Upper lobe of left lung (tissue), 6 donors: ENCODE data around the gene RBM28. TPM values are rescaled to one million over a fixed set of nuclear protein-coding genes. Genes with fewer than 3 reads are reported as not detected.

Experiments
- ATAC-seq, 2 donors: fragments of 200-7000 bp; cut with Tn5 transposase; one replicate each; pipeline ENCODE4 v1.9.1; 2022; ENCODE audit warnings: mild to moderate bottlenecking in 2 of 2, moderate library complexity in 2 of 2; ENCODE audit not compliant: low FRiP score in 2 of 2
- DNase-seq, 2 donors: peaks; one replicate each; pipeline ENCODE4 v3.0.0-alpha.2; 2019 to 2020
- H3K27ac ChIP-seq, 4 donors: fragments of 200-600 bp; sonication (generic); one replicate each; pipeline ENCODE4 v1.5.1; 2016 to 2019
- H3K27me3 ChIP-seq, 4 donors: fragments of 200-600 bp; sonication (generic); one replicate each; pipeline ENCODE4 v1.5.1; 2017 to 2019
- H3K36me3 ChIP-seq, 4 donors: fragments of 200-600 bp; sonication (generic); one replicate each; pipeline ENCODE4 v1.5.1; 2016 to 2019
- H3K4me1 ChIP-seq, 4 donors: fragments of 200-600 bp; sonication (generic); one replicate each; pipeline ENCODE4 v1.5.1; 2018 to 2019
- H3K4me3 ChIP-seq, 4 donors: fragments of 200-600 bp; sonication (generic); one replicate each; pipeline ENCODE4 v1.5.1; 2017 to 2019; ENCODE audit warnings: mild to moderate bottlenecking in 2 of 4, moderate library complexity in 1 of 4
- H3K9me3 ChIP-seq, 4 donors: fragments of 200-600 bp; sonication (generic); one replicate each; pipeline ENCODE4 v1.5.1; 2018 to 2019
- EP300 ChIP-seq, 4 donors: sonication (generic); formaldehyde crosslinking; IDR thresholded peaks; one replicate each; pipeline ENCODE4 v1.5.1; 2017; ENCODE audit warnings: antibody characterized with exemption in 4 of 4, control low read depth in 2 of 4
- POLR2A ChIP-seq, 4 donors: fragments of 450-650 bp; IDR thresholded peaks; one replicate each; pipeline ENCODE4 v1.5.1; 2016 to 2017; ENCODE audit warnings: antibody characterized with exemption in 4 of 4, mild to moderate bottlenecking in 2 of 4
- POLR2AphosphoS5 ChIP-seq, 2 donors: sonication (generic); formaldehyde crosslinking; IDR thresholded peaks; one replicate each; pipeline ENCODE4 v1.5.1; 2017; ENCODE audit warnings: antibody characterized with exemption in 2 of 2
- WGBS, 2 donors: methylation state at CpG; one replicate each; pipeline ENCODE4 v1.1.5; 2017 to 2018; 5-methylcytosine and 5-hydroxymethylcytosine counted together
- total RNA-seq, 6 donors: library from RNA; depleted of rRNA in 4 of 6; stranded (reverse); fragments of >200 nt in 4 of 6; gene quantifications; one replicate each; pipeline versions ENCODE4 v1.1.0 to v1.2.1, GENCODE V29; 2016 to 2021
- TF ChIP-seq, protein P1 (sequence below), 6 experiments: fragments of 450-650 bp in 4 of 6; fragments of 200-600 bp in 2 of 6; sonication (generic) in 2 of 6; IDR thresholded peaks; one replicate each; pipeline ENCODE4 v1.5.1; 2016 to 2019; ENCODE audit warnings: antibody characterized with exemption in 6 of 6
- donor health status: DM: no; HTN: no; CAD: no; lungs with moderate emphysema.
- donor health status: DM: no; HTN: yes; CAD: no; lungs with severe emphysema.

RBM28 gene
- total RNA-seq, 6 donors from 2014 or later = 20.1 to 108 (median 29.4) TPM

DNA sequence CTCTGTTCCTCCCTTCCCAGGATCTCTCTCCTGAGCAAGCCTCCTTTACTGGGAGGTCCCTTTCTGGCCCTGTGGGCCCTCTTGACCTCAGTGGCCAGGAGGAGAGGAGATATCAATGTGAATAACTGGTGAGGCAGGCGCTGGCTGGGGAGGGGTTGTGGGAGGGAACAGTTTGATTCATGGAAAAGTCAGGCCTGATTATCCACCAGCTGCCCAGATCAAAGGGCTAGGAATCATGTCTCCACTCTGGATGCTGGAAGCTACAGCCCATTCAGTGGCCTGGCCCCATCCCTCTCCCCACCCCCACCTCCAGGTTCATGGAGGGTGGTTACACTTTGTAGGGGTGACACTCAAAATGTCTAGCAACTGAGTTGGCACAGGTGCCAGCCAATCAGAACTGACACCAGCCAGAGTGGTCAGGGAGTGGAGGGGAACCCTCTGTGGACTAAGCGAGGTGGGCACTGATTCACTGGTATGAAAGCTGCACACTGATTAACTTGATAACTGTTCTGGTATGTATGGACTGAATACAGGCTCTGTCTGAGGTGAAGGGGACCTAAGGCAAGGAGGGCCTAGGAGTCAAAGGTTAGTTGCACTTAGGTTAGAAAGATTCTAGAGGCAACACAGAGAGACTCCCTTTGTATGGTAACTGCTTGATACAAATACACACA lies 13.0 kb upstream of the RBM28 start:
- TF ChIP-seq POLR2AphosphoS5 (IDR thresholded peaks at IDR 0.05) = no peak
- TF ChIP-seq, protein P1, sequence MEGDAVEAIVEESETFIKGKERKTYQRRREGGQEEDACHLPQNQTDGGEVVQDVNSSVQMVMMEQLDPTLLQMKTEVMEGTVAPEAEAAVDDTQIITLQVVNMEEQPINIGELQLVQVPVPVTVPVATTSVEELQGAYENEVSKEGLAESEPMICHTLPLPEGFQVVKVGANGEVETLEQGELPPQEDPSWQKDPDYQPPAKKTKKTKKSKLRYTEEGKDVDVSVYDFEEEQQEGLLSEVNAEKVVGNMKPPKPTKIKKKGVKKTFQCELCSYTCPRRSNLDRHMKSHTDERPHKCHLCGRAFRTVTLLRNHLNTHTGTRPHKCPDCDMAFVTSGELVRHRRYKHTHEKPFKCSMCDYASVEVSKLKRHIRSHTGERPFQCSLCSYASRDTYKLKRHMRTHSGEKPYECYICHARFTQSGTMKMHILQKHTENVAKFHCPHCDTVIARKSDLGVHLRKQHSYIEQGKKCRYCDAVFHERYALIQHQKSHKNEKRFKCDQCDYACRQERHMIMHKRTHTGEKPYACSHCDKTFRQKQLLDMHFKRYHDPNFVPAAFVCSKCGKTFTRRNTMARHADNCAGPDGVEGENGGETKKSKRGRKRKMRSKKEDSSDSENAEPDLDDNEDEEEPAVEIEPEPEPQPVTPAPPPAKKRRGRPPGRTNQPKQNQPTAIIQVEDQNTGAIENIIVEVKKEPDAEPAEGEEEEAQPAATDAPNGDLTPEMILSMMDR (IDR thresholded peaks at IDR 0.05) = no peak
- no peak for TF ChIP-seq EP300 (IDR thresholded peaks at IDR 0.05)
- 90 to 92% methylated on average over 2 of the region's 2 CpGs for WGBS, 2 donors
- Histone ChIP-seq H3K27ac (no peak overlapping the region), H3K27me3 (peaks cover 0 to 14% (median 7%) of the 10 kb centered on the region in 4 donors), H3K4me1 (peaks cover 17 to 25% (median 22%) of the 10 kb centered on the region in 4 donors), H3K4me3 (no peak overlapping the region), H3K36me3 (no peaks in the 10 kb centered on the region), H3K9me3 (no peaks in the 10 kb centered on the region)
- DNase-seq (no peak), ATAC-seq (no peak)

DNA sequence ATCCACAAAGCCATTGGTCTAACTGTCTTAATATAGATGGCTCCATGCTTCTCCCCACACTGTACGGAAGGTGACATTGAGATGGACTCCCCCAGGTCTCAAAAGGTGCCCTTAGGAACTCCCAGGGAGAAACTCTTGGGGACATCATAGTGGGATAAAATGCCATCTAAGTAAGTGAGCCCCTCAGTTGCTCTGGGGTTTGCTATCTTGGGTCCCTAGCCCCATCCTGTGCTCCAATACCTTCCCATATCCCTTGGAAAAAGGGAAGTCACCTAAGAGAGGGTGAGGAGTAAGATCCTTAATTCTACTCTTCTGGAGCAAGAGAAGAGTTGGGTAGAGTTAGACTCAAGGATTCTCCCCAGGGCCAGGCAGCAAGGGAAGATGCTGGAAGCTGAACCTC lies 9.9 kb upstream of the RBM28 start:
- Histone ChIP-seq H3K36me3 (no peaks in the 10 kb centered on the region), H3K9me3 (no peaks in the 10 kb centered on the region), H3K4me3 (no peak overlapping the region), H3K27ac (no peak overlapping the region), H3K4me1 (peaks cover 10 to 17% (median 12%) of the 10 kb centered on the region in 4 donors), H3K27me3 (peaks cover 0 to 19% (median 10%) of the 10 kb centered on the region in 4 donors)
- TF ChIP-seq, protein P1 (IDR thresholded peaks at IDR 0.05) = no peak
- TF ChIP-seq POLR2AphosphoS5 (IDR thresholded peaks at IDR 0.05) = no peak
- no peak for TF ChIP-seq POLR2A (IDR thresholded peaks at IDR 0.05)
- TF ChIP-seq EP300 (IDR thresholded peaks at IDR 0.05) = no peak
- WGBS, 2 donors = 75 to 85% methylated on average over 1 of the region's 1 CpG
- ATAC-seq = no peak
- DNase-seq = no peak

DNA sequence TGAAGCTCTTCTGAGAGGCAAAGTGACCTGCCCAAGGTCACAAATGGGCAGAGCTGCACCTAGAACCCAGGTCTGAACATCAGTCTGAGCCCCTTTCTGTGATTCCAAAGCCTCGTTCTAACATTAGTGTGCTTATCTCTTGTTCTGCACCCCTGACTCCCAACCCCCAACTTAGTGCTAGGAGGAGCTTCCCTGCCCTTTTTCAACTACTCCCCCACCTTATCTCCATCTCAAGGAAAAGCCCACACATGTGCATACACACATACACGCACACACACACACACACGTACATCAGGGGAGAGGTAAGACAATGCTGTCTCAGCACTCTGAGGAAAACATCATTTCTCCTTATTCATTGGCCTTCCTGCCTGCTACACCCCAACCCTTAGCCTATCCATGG lies 9.5 kb upstream of the RBM28 start:
- Histone ChIP-seq H3K36me3 (no peaks in the 10 kb centered on the region), H3K4me3 (no peak overlapping the region), H3K4me1 (peaks cover 10 to 17% (median 12%) of the 10 kb centered on the region in 4 donors), H3K9me3 (no peaks in the 10 kb centered on the region), H3K27ac (no peak overlapping the region), H3K27me3 (peaks cover 0 to 19% (median 10%) of the 10 kb centered on the region in 4 donors)
- ATAC-seq = no peak
- TF ChIP-seq POLR2AphosphoS5 (IDR thresholded peaks at IDR 0.05) (no peak), EP300 (IDR thresholded peaks at IDR 0.05) (no peak)
- TF ChIP-seq, protein P1 (IDR thresholded peaks at IDR 0.05) = no peak
- no peak for DNase-seq
- 67 to 71% methylated on average over 3 of the region's 3 CpGs for WGBS, 2 donors

DNA sequence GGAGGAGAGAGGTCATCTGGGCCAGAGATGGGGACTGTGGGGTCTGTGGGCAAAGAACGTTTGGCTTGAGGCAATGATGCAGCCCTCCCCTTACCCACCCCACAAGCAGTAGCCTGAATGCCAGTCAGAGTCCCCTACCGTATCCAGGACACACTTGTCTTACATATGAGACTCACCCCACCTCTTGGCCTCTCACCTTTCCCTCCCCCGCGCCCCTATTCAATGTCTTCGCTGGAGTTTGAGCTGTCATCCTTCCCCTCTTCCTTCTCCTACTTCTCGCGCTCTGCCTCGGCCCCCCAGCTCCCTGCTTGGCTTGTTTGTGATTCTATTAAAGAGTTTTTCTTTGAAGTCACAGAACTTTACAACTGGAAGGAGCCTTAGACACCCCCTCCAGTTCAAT lies 8.9 kb upstream of the RBM28 start:
- WGBS, 2 donors = 67 to 73% methylated on average over 8 of the region's 8 CpGs
- DNase-seq (no peak), ATAC-seq (no peak)
- TF ChIP-seq, protein P1 (IDR thresholded peaks at IDR 0.05) = no peak
- no peak for TF ChIP-seq POLR2A (IDR thresholded peaks at IDR 0.05)
- no peak for TF ChIP-seq EP300 (IDR thresholded peaks at IDR 0.05)
- no peak for TF ChIP-seq POLR2AphosphoS5 (IDR thresholded peaks at IDR 0.05)
- no peak overlapping the region for H3K4me3 ChIP-seq
- no peaks in the 10 kb centered on the region for H3K36me3 ChIP-seq
- H3K27me3 ChIP-seq = peaks cover 0 to 19% (median 10%) of the 10 kb centered on the region in 4 donors
- no peak overlapping the region for H3K27ac ChIP-seq
- H3K9me3 ChIP-seq = no peaks in the 10 kb centered on the region
- peaks cover 10 to 17% (median 12%) of the 10 kb centered on the region in 4 donors for H3K4me1 ChIP-seq

DNA sequence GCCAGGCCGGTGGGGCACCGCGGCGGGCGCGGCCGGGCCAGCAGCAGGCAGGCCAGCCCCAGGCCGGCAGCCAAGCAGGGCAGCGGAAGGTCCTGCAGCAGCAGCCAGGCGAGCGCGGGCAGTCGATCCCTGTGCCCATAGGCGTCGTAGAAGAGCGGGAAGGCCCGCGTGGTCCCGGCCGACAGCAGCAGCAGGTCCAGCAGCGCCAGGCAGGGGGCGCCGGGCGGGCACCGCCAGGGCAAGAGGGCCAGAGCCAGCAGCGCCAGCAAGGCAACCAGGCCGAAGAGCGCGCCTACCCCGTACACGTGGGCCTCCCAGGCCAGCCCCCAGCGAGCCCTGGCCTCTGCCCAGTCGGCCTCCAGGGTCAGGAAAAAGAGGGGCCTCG lies 8.4 kb upstream of the RBM28 start:
- Histone ChIP-seq H3K36me3 (no peaks in the 10 kb centered on the region), H3K27ac (no peak overlapping the region), H3K4me3 (peak overlapping the region in 3 of 4 donors; percentile 21 to 39 (median 39)), H3K4me1 (peaks cover 10 to 17% (median 12%) of the 10 kb centered on the region in 4 donors), H3K9me3 (no peaks in the 10 kb centered on the region), H3K27me3 (peaks cover 0 to 19% (median 10%) of the 10 kb centered on the region in 4 donors)
- ATAC-seq (peak; percentile 34 to 68), DNase-seq (peak; percentile 60 to 92)
- TF ChIP-seq, protein P1 (IDR thresholded peaks at IDR 0.05) = peak; percentile 34 to 89 (median 64)
- no peak for TF ChIP-seq POLR2AphosphoS5 (IDR thresholded peaks at IDR 0.05)
- 0 to 14% methylated on average over 3 to 15 of the region's 34 CpGs for WGBS, 2 donors
